AG04449 (cell line): ENCODE measurements around the gene SLCO2B1.

ENCODE experiments used
- CTCF ChIA-PET: fragments of 350-600 bp; formaldehyde crosslinking; extraction: SDS; loops from one replicate; lab custom pipeline; 2021; ENCODE audit warnings: antibody characterized with exemption; lab: Yijun Ruan, JAX
- POLR2A ChIA-PET: fragments of 400-600, 350-600 bp; formaldehyde crosslinking; extraction: SDS; loops from one replicate; lab custom pipeline; 2020; ENCODE audit warnings: antibody characterized with exemption, inconsistent platforms; lab: Yijun Ruan, JAX
- DNase-seq: peaks from one replicate; pipeline ENCODE4 v3.0.0-alpha.2; 2010; ENCODE audit warnings: low read depth, low spot score
- H3K4me3 ChIP-seq: 2 replicates; pipeline ENCODE4 v1.5.1; 2011; ENCODE audit warnings: low read depth, mild to moderate bottlenecking, control low read depth, low read length
- TF ChIP-seq, protein P1 (sequence below): IDR thresholded peaks from one replicate; pipeline ENCODE4 v1.5.1; 2011; ENCODE audit warnings: mild to moderate bottlenecking, moderate library complexity, low read length, control low read depth, inconsistent platforms; ENCODE audit not compliant: insufficient read depth; ENCODE audit errors: missing control alignments

SLCO2B1 gene

GRCh38 chr11:75189911-75190310 lies 39.0 kb downstream of the SLCO2B1 start:
- ChIA-PET POLR2A (no interaction called here), CTCF (interaction anchor here (0.5 to 2.1 kb wide), 6 partner anchors 15 to 56 kb away, joined by 3 to 7 read pairs (median 4); no protein-coding TSS in a partner anchor)
- no peak overlapping the region for H3K4me3 ChIP-seq
- TF ChIP-seq, protein P1, sequence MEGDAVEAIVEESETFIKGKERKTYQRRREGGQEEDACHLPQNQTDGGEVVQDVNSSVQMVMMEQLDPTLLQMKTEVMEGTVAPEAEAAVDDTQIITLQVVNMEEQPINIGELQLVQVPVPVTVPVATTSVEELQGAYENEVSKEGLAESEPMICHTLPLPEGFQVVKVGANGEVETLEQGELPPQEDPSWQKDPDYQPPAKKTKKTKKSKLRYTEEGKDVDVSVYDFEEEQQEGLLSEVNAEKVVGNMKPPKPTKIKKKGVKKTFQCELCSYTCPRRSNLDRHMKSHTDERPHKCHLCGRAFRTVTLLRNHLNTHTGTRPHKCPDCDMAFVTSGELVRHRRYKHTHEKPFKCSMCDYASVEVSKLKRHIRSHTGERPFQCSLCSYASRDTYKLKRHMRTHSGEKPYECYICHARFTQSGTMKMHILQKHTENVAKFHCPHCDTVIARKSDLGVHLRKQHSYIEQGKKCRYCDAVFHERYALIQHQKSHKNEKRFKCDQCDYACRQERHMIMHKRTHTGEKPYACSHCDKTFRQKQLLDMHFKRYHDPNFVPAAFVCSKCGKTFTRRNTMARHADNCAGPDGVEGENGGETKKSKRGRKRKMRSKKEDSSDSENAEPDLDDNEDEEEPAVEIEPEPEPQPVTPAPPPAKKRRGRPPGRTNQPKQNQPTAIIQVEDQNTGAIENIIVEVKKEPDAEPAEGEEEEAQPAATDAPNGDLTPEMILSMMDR: no peak
- DNase-seq: no peak

- no peak for DNase-seq
- POLR2A ChIA-PET: no interaction called here
- TF ChIP-seq, protein P1: no peak
- CTCF ChIA-PET: interaction anchor here (1.1 to 2.3 kb wide), 4 partner anchors 13 to 51 kb away, joined by 3 to 15 read pairs (median 6); no protein-coding TSS in a partner anchor
- no peak overlapping the region for H3K4me3 ChIP-seq
Observed at GRCh38 chr11:75190652-75191329, 39.9 kb downstream of the SLCO2B1 start.

GRCh38 chr11:75191330-75191717 lies 40.4 kb downstream of the SLCO2B1 start:
- TF ChIP-seq, protein P1: no peak
- POLR2A ChIA-PET: no interaction called here
- DNase-seq: no peak
- no peak overlapping the region for H3K4me3 ChIP-seq
- CTCF ChIA-PET: interaction anchor here (1.5 to 2.3 kb wide), 2 partner anchors 13 to 51 kb away, joined by 8 to 15 read pairs; no protein-coding TSS in a partner anchor

DNA sequence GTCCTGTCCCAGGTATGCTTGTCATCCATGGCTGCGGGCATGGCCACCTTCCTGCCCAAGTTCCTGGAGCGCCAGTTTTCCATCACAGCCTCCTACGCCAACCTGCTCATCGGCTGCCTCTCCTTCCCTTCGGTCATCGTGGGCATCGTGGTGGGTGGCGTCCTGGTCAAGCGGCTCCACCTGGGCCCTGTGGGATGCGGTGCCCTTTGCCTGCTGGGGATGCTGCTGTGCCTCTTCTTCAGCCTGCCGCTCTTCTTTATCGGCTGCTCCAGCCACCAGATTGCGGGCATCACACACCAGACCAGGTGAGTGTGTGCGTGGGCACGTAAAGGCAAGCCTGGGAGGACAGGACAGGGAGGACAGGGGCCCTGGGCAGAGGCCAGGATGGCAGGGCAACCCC lies 42.4 kb downstream of the SLCO2B1 start:
- no peak for DNase-seq
- TF ChIP-seq, protein P1: no peak
- POLR2A ChIA-PET: no interaction called here
- H3K4me3 ChIP-seq: no peak overlapping the region
- CTCF ChIA-PET: interaction anchor here (0.8 to 2.3 kb wide), 3 partner anchors 11 to 262 kb away, joined by 3 to 15 read pairs (median 3); no protein-coding TSS in a partner anchor

DNA sequence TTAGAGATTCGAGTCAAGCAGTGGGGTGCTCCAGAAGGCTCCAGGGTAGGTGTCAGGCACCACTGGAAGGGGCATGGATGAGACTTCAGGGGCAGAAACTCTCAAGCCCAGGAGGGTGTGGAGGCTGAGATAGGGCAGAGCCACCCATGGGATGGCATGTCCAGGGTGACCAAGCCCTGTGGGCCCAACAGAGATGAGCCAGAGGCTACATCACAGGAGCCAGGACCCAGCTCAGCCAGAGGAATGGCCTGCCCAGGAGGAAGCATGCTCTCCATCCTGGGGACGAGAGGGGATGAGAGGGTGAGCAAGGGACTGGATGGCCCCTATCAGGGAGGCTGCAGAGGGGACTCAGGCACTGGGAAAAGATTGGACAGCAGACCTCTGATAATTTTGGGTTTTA lies 42.8 kb downstream of the SLCO2B1 start:
- TF ChIP-seq, protein P1: no peak
- no peak for DNase-seq
- POLR2A ChIA-PET: no interaction called here
- CTCF ChIA-PET: interaction anchor here (3.8 kb wide), 1 partner anchor 11 kb away, joined by 47 read pairs; no protein-coding TSS in a partner anchor
- no peak overlapping the region for H3K4me3 ChIP-seq

- POLR2A ChIA-PET: no interaction called here
- TF ChIP-seq, protein P1: no peak
- no peak overlapping the region for H3K4me3 ChIP-seq
- DNase-seq: no peak
- CTCF ChIA-PET: interaction anchor here (1.1 to 3.8 kb wide), 3 partner anchors 11 to 53 kb away, joined by 5 to 47 read pairs (median 23); no protein-coding TSS in a partner anchor
Observed at GRCh38 chr11:75194147-75194546, 43.2 kb downstream of the SLCO2B1 start.
